Measurements from ENCODE around the gene SYN1.

SYN1 gene

DNA sequence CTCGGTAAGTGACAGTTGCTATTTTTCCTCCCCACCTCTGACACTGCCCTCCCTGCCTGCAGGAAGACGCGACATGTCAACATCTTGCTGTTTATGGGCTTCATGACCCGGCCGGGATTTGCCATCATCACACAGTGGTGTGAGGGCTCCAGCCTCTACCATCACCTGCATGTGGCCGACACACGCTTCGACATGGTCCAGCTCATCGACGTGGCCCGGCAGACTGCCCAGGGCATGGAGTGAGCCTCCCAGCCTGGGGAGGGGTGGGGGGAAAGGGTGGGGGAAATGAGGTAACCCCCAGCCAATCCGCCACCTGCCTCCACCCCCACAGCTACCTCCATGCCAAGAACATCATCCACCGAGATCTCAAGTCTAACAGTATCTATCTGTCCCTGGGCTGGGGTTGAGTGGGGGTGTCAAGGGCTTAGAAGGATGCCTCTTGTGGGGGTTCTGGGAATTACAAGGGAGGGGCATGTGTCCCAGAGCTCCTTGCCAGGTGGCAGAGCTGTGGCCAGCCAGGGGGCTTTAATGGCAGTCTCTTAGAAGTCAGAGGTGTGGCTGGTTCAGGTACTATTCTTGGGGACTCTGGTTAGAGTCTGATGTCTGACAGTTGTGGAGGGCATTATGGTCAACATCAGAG is 50.9 kb downstream of the SYN1 start:
- H3K27ac ChIP-seq: no peak overlapping the region
- H3K4me3 ChIP-seq: no peak overlapping the region
- TF ChIP-seq, protein P1, sequence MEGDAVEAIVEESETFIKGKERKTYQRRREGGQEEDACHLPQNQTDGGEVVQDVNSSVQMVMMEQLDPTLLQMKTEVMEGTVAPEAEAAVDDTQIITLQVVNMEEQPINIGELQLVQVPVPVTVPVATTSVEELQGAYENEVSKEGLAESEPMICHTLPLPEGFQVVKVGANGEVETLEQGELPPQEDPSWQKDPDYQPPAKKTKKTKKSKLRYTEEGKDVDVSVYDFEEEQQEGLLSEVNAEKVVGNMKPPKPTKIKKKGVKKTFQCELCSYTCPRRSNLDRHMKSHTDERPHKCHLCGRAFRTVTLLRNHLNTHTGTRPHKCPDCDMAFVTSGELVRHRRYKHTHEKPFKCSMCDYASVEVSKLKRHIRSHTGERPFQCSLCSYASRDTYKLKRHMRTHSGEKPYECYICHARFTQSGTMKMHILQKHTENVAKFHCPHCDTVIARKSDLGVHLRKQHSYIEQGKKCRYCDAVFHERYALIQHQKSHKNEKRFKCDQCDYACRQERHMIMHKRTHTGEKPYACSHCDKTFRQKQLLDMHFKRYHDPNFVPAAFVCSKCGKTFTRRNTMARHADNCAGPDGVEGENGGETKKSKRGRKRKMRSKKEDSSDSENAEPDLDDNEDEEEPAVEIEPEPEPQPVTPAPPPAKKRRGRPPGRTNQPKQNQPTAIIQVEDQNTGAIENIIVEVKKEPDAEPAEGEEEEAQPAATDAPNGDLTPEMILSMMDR (IDR thresholded peaks at IDR 0.05): no peak
- DNase-seq (ENCODE audit: low spot score): no peak

DNA sequence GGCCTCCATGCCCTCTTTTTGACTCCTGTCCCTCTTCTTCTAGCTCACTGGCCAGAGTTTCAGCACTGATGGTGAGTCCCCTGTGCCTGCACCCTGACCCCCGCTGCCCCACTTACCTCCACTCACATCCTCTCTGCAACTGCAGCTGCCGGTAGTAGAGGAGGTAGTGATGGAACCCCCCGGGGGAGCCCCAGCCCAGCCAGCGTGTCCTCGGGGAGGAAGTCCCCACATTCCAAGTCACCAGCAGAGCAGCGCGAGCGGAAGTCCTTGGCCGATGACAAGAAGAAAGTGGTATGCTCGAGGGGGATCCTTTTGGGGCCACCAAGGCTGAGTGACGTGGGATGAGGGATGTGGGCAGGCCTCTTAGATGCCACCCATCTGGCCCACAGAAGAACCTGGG is 52.8 kb downstream of the SYN1 start:
- Histone ChIP-seq H3K4me3 (no peak overlapping the region), H3K27ac (no peak overlapping the region)
- DNase-seq (ENCODE audit: low spot score): no peak
- TF ChIP-seq, protein P1 (IDR thresholded peaks at IDR 0.05): no peak

DNA sequence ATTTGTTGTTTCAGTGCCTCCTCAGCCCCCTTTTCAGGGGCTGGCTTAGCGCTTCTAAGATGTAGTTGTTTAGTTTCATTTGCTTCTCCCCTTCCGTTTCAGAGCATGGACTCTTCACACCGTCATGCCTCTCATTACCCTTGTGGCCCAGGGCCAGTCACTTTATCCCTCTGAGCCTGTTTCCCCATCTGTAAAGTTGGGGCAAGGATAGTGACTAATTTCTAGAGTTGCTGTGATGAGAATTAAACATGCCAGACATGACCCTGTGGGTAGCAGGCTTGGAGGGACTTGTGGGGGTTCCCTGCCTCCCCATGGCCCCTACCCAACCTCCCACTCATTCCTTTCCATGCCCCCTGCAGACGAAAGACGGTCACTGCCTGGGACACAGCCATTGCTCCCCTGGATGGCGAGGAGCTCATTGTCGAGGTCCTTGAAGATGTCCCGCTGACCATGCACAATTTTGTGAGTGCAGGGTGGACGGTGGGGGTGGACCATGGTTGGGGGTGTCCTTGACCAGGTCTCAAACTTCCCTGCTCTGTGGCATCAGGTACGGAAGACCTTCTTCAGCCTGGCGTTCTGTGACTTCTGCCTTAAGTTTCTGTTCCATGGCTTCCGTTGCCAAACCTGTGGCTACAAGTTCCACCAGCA is 55.1 kb downstream of the SYN1 start:
- TF ChIP-seq, protein P1 (IDR thresholded peaks at IDR 0.05): no peak
- DNase-seq (ENCODE audit: low spot score): no peak
- Histone ChIP-seq H3K4me3 (no peak overlapping the region), H3K27ac (no peak overlapping the region)

- TF ChIP-seq, protein P1 (IDR thresholded peaks at IDR 0.05): no peak
- DNase-seq (ENCODE audit: low spot score): no peak
- H3K4me3 ChIP-seq: no peak overlapping the region
- no peak overlapping the region for H3K27ac ChIP-seq
Observed at GRCh38 chrX:47563801-47564315, 55.8 kb downstream of the SYN1 start.

- H3K27ac ChIP-seq: no peak overlapping the region
- no peak overlapping the region for H3K4me3 ChIP-seq
- DNase-seq (ENCODE audit: low spot score): no peak
- TF ChIP-seq, protein P1 (IDR thresholded peaks at IDR 0.05): no peak
Observed at GRCh38 chrX:47562615-47563243, 56.9 kb downstream of the SYN1 start.

GRCh38 chrX:47561659-47562151 is 58.0 kb downstream of the SYN1 start:
- TF ChIP-seq, protein P1 (IDR thresholded peaks at IDR 0.05): no peak
- DNase-seq (ENCODE audit: low spot score): no peak
- peak overlapping the region; percentile 85 to 90 for H3K27ac ChIP-seq
- H3K4me3 ChIP-seq: peak overlapping the region; percentile 71

Data from coronary artery (tissue), 2 donors.